ENCODE results near the gene PRRT1B. TPM values are rescaled to one million over a fixed set of nuclear protein-coding genes. Genes with fewer than 3 reads are reported as not detected.

The PRRT1B gene
- total and polyA plus RNA-seq, 9 of the 15 experiments (the other 6 are each of a cell fraction or from before 2014, with no cell fraction given), result not detected

- no peaks in the 10 kb centered on the region for H3K9me1 ChIP-seq (ENCODE audit: control insufficient read depth, insufficient read depth, low read length)
- no peak overlapping the region for H2AFZ ChIP-seq (ENCODE audit: low read depth, low read length)
- H3K9ac ChIP-seq (ENCODE audit: insufficient read depth in 1 of 2, low read depth in 2 of 2, low read length in 2 of 2), result peak overlapping the region in 1 of 2 experiments; percentile 47; a peak in 1 of 4 replicates
- H3K4me1 ChIP-seq (replicated peaks in 1 of 2; ENCODE audit: control insufficient read depth in 2 of 2, insufficient read depth in 2 of 2, low read length in 2 of 2), result peaks cover 3 to 4% of the 10 kb centered on the region in 2 experiments; a peak in 2 of 5 replicates
- no peak overlapping the region for H3K4me2 ChIP-seq (ENCODE audit: insufficient read depth, low read length)
- ATAC-seq (no peak; the same call in 1 of the 3 replicates), DNase-seq (ENCODE audit: extremely low read depth in 1 of 4, low spot score in 3 of 4) (peak; percentile 36 to 51 (median 38)), FAIRE-seq (peak; percentile 40)
- WGBS (ENCODE audit: insufficient coverage, low coverage, missing lambda C conversion rate), result 49% methylated on average over 8 of the region's 9 CpGs
- ChIA-PET POLR2A (interaction anchor here (0.6 to 1.0 kb wide), 3 partner anchors 9 to 157 kb away, joined by 3 to 5 read pairs (median 3); no protein-coding TSS in a partner anchor), CTCF (ENCODE audit: low intra/inter-chr PET ratio) (no interaction called here)
- no peaks in the 10 kb centered on the region for H3K27me3 ChIP-seq (ENCODE audit: control insufficient read depth in 2 of 2, insufficient read depth in 2 of 2, low read length in 2 of 2)
- H4K20me1 ChIP-seq (replicated peaks; ENCODE audit: control insufficient read depth, insufficient read depth, low read length), result no peaks in the 10 kb centered on the region
- H3K4me3 ChIP-seq, result no peak overlapping the region
- peaks cover 22% of the 10 kb centered on the region; the same call in 2 of the 3 replicates for H3K36me3 ChIP-seq (ENCODE audit: control insufficient read depth, insufficient read depth, low read length)
- H3K27ac ChIP-seq (ENCODE audit: extremely low read depth, low read depth, low read length), result no peak overlapping the region
- H3K9me3 ChIP-seq (replicated peaks; ENCODE audit: control insufficient read depth, insufficient read depth, low read depth, low read length), result no peaks in the 10 kb centered on the region
- in situ Hi-C loops (cut with MboI) (no loop called here), intact Hi-C loops (cut with micrococcal nuclease) (no loop called here)
- no TSS peak for BruUV-seq (replicated peaks)
- H3K79me2 ChIP-seq (ENCODE audit: control insufficient read depth, insufficient read depth, low read length), result no peaks in the 10 kb centered on the region
- TF ChIP-seq USF1 (CRISPR knock-in tag; IDR thresholded peaks at IDR 0.05) (peak; percentile 40; the same call in 1 of the 2 replicates), MNT (conservative IDR thresholded peaks at IDR 0.05) (peak in 1 of 2 experiments; percentile 80; a peak in 3 of 4 replicates), ZNF695 (CRISPR knock-in tag; IDR thresholded peaks at IDR 0.05) (no peak), RFX5 (IDR thresholded peaks at IDR 0.05; ENCODE audit: low read depth, low read length) (no peak), ELK1 (CRISPR knock-in tag; IDR thresholded peaks at IDR 0.05) (no peak), SMC3 (conservative IDR thresholded peaks at IDR 0.05; ENCODE audit: insufficient read depth, low read depth, low read length) (no peak), ZNF124 (CRISPR knock-in tag; IDR thresholded peaks at IDR 0.05) (no peak), ZNF395 (CRISPR knock-in tag; IDR thresholded peaks at IDR 0.05) (no peak), BHLHE40 (IDR thresholded peaks at IDR 0.05; ENCODE audit: low read length) (no peak), TRIM28 (IDR thresholded peaks at IDR 0.05) (no peak), ZBTB26 (CRISPR knock-in tag; IDR thresholded peaks at IDR 0.05) (no peak), JUN (IDR thresholded peaks at IDR 0.05; ENCODE audit: borderline replicate concordance, low read depth, low read length) (no peak), JUN (CRISPR knock-in tag; IDR thresholded peaks at IDR 0.05; ENCODE audit: borderline replicate concordance) (no peak), LEF1 (IDR thresholded peaks at IDR 0.05) (no peak), ZNF224 (CRISPR knock-in tag; IDR thresholded peaks at IDR 0.05) (no peak), GTF2F1 (IDR thresholded peaks at IDR 0.05; ENCODE audit: low read depth, low read length) (no peak)
Measured at GRCh38 chr9:131605770-131606590, 60.7 kb downstream of the PRRT1B start.
